ENCODE data around the gene RAP1GAP2.

The RAP1GAP2 gene

DNA sequence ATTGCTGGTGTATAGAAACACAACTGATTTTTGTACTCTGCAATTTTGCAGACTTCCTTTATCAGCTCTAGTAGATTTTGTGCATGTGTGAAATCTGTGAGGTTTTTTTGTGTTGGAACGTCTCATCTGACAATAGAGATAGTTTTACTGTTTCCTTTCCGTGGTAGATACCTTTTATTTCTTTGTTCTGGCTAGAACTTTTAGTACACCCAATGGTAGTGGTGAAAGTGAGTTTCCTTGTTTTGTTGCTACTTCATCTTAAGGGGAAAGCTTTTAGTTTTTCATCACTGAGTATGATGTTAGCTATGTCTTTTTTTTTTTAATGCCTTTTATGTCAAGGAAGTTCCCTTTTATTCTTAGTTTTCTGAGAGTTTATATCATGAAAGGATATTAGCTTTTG lies 149.1 kb downstream of the RAP1GAP2 start:
- Histone ChIP-seq H3K4me2 (peak overlapping the region in 6 of 11 experiments; percentile 51 to 77 (median 64); a peak in 11 of 22 replicates), H3K9ac (no peak overlapping the region), H4K20me1 (peaks cover 38 to 73% (median 53%) of the 10 kb centered on the region in 11 experiments), H3K27me3 (peaks cover 0 to 13% (median 0%) of the 10 kb centered on the region in 11 experiments; a peak in 3 of 22 replicates), H3K27ac (peak overlapping the region in 4 of 11 experiments; percentile 47 to 70 (median 64); a peak in 8 of 22 replicates), H3K4me3 (no peak overlapping the region), H3K36me3 (peaks cover 0 to 45% (median 10%) of the 10 kb centered on the region in 11 experiments; a peak in 11 of 22 replicates), H3K9me3 (replicated peaks in 1 of 11) (no peaks in the 10 kb centered on the region), H3K4me1 (peaks cover 19 to 57% (median 40%) of the 10 kb centered on the region in 10 experiments; a peak in 19 of 20 replicates)
- no peak for TF ChIP-seq Cebpa-rat (IDR thresholded peaks at IDR 0.05)

DNA sequence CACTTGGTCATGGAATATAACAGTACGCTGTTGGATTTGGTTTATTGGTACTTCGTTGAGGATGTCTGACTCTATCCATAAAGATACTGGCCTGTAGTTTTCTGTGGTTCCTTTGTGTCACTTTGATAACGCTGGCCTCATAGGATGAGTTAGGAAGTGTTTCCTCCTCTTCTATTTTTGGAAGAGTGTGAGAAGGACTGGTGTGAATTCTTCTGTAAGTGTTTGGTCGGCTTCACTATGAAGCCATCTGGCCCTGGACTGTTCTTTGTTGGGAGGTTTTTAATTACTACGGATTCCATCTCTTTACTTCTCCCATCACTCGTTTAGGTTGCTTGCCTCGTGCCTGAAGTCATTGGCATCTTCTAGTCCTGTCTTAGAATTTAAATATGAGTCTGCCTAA lies 149.9 kb downstream of the RAP1GAP2 start:
- Histone ChIP-seq H3K27me3 (peaks cover 0 to 17% (median 0%) of the 10 kb centered on the region in 11 experiments; a peak in 4 of 22 replicates), H3K9ac (no peak overlapping the region), H3K4me1 (peaks cover 19 to 52% (median 35%) of the 10 kb centered on the region in 10 experiments; a peak in 19 of 20 replicates), H4K20me1 (peaks cover 40 to 75% (median 55%) of the 10 kb centered on the region in 11 experiments; a peak in 21 of 22 replicates), H3K9me3 (replicated peaks in 1 of 11) (no peaks in the 10 kb centered on the region), H3K4me2 (peak overlapping the region in 5 of 11 experiments; percentile 2 to 51 (median 29); a peak in 6 of 22 replicates), H3K27ac (no peak overlapping the region; a peak in 1 of 22 replicates), H3K4me3 (no peak overlapping the region), H3K36me3 (peaks cover 0 to 42% (median 10%) of the 10 kb centered on the region in 11 experiments; a peak in 10 of 22 replicates)
- no peak for TF ChIP-seq Cebpa-rat (IDR thresholded peaks at IDR 0.05)

DNA sequence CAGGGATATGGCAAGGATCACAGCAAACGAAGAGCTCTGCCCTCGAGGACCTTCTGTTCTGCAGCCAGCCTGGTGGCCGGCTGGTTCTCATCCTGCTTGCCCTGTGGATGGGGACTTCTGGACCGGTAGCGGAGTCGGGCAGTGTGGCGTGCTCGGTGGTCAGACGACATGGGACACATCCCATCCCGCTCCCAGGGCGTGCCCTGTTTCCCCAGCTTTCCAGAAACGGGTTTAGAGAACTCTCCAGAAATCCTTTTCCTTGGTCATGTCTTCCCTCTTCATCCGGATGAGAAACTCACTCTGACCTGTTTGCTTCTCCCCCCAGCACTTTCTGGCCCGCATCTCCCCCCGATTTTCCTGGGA lies 151.3 kb downstream of the RAP1GAP2 start:
- Histone ChIP-seq H3K27ac (no peak overlapping the region), H3K36me3 (peaks cover 0 to 40% (median 10%) of the 10 kb centered on the region in 11 experiments; a peak in 10 of 22 replicates), H3K4me2 (no peak overlapping the region), H3K27me3 (peaks cover 0 to 27% (median 0%) of the 10 kb centered on the region in 11 experiments; a peak in 4 of 22 replicates), H3K4me3 (no peak overlapping the region), H3K4me1 (peaks cover 19 to 40% (median 35%) of the 10 kb centered on the region in 10 experiments; a peak in 19 of 20 replicates), H3K9ac (no peak overlapping the region), H4K20me1 (peaks cover 47 to 86% (median 66%) of the 10 kb centered on the region in 11 experiments; a peak in 21 of 22 replicates), H3K9me3 (replicated peaks in 1 of 11) (no peaks in the 10 kb centered on the region)
- no peak for TF ChIP-seq Cebpa-rat (IDR thresholded peaks at IDR 0.05)

DNA sequence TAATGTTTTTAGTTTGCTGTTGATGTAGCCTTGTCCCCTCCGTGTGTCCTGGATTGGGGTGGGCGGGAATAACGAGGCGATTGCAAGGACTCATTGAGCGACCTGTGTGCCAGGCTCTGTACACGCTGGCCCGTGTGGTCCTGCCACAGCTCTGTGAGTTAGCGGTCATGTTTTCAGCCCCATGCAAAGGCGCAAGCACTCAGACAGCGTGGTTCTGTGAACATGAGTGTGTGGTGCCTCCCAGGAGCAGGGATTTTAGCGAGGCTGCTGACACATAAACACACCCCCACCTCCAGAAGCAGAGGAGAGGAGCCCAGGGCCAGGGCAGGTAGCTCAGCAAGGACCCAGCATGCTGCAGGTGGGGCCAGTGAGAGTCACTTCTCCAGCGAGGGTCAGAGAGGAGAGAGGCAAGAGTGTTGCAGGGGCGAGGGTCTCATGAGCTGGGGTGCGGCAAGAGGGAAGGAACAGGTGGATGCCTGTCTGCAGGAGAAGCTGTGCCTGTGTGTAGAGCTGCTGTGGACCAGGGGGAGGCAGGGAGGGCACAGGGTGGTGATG lies 151.8 kb downstream of the RAP1GAP2 start:
- Histone ChIP-seq H3K27me3 (peaks cover 0 to 32% (median 0%) of the 10 kb centered on the region in 11 experiments; a peak in 4 of 22 replicates), H3K27ac (no peak overlapping the region), H3K4me3 (no peak overlapping the region), H3K4me2 (no peak overlapping the region), H3K9ac (no peak overlapping the region), H3K36me3 (peaks cover 0 to 45% (median 10%) of the 10 kb centered on the region in 11 experiments; a peak in 10 of 22 replicates), H4K20me1 (peaks cover 52 to 88% (median 71%) of the 10 kb centered on the region in 11 experiments; a peak in 21 of 22 replicates), H3K9me3 (replicated peaks in 1 of 11) (no peaks in the 10 kb centered on the region), H3K4me1 (peaks cover 19 to 35% (median 32%) of the 10 kb centered on the region in 10 experiments; a peak in 19 of 20 replicates)
- TF ChIP-seq Cebpa-rat (IDR thresholded peaks at IDR 0.05) = no peak

DNA sequence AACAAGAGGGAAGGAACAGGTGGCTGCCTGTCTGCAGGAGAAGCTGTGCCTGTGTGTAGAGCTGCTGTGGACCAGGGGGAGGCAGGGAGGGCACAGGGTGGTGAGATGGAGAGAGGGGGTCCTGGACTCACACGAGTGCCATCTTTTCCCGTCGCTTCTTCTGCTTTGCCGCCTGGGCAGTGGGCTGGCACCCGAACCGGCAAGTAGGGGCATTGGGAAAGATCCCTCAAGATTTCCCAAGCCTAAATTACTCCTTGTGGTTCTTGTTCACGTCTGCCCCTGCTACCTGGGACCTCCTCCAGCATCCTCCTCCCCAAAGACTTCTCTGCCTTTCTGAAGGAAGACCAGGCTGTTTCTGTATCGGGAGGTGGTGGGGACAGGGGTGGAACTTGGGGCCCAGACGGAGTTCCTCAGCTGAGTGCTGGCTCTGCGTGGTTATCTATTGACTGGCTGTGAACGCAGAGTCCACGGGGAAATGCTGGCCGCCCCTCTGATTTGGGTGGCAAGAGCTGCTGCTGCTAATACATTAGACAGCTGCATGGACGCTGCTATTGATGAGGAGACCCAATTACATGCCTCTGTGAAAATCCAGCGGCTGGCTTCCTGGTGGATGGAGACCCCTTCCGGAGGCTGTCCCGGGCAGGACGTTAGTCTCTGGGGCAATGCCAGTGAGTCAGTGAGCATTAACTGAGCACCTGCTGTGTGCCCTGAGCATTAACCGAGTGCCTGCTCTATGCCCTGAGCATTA lies 152.7 kb downstream of the RAP1GAP2 start:
- no peak overlapping the region for H3K27ac ChIP-seq
- TF ChIP-seq Cebpa-rat (IDR thresholded peaks at IDR 0.05) = no peak
- H3K4me1 ChIP-seq = peaks cover 12 to 27% (median 24%) of the 10 kb centered on the region in 10 experiments; a peak in 19 of 20 replicates
- no peak overlapping the region for H3K4me3 ChIP-seq
- no peaks in the 10 kb centered on the region for H3K9me3 ChIP-seq (replicated peaks in 1 of 11)
- peaks cover 60 to 93% (median 76%) of the 10 kb centered on the region in 11 experiments; a peak in 21 of 22 replicates for H4K20me1 ChIP-seq
- H3K27me3 ChIP-seq = peaks cover 0 to 40% (median 0%) of the 10 kb centered on the region in 11 experiments; a peak in 6 of 22 replicates
- peaks cover 0 to 49% (median 10%) of the 10 kb centered on the region in 11 experiments; a peak in 10 of 22 replicates for H3K36me3 ChIP-seq
- H3K4me2 ChIP-seq = no peak overlapping the region
- no peak overlapping the region for H3K9ac ChIP-seq

DNA sequence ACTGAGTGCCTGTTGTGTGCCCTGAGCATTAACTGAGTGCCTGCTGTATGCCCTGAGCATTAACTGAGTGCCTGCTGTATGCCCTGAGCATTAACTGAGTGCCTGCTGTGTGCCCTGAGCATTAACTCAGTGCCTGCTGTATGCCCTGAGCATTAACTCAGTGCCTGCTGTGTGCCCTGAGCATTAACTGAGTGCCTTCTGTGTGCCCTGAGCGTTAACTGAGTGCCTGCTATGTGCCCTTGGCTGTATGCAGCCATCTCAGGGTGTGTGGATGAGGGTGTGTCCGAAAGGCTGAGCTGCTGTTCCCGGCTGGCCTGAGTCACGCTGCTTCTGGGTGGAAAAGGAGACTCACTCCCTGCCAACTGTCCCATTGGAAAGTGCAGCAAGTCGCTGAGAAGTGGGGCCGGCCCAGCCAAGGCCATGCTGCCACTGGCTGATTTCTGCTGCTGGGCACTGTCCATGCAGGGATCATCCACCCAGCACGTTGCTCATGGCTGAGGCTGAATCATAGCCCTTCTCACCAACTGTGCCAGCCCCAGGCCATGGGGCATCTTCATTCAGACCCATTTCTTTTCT lies 153.3 kb downstream of the RAP1GAP2 start:
- Histone ChIP-seq H3K9me3 (replicated peaks in 1 of 11) (no peaks in the 10 kb centered on the region), H3K36me3 (peaks cover 0 to 49% (median 10%) of the 10 kb centered on the region in 11 experiments; a peak in 10 of 22 replicates), H3K4me1 (peaks cover 5 to 23% (median 19%) of the 10 kb centered on the region in 10 experiments; a peak in 18 of 20 replicates), H3K9ac (no peak overlapping the region), H3K4me3 (no peak overlapping the region), H3K27ac (no peak overlapping the region), H4K20me1 (peaks cover 67 to 93% (median 82%) of the 10 kb centered on the region in 11 experiments; a peak in 21 of 22 replicates), H3K4me2 (no peak overlapping the region), H3K27me3 (peaks cover 0 to 46% (median 0%) of the 10 kb centered on the region in 11 experiments; a peak in 6 of 22 replicates)
- no peak for TF ChIP-seq Cebpa-rat (IDR thresholded peaks at IDR 0.05)

DNA sequence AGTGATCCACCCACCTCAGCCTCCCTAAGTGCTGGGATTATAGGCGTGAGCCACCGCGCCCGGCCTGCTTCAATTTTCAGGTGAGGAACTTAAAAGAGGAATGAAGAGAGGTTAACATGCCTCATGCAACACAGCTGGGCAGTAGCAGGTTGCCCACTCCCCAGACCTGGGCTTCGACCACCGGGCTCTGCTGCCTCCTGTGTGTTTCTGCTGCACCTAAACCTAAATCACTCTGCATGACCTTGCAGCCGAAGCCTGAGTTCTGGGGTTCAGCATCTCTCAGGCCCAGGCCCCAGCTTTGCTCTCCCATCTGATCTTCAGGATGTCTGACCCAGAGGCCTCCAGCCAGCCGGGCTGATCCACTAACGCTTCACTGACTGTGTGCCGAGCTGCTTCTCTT lies 154.6 kb downstream of the RAP1GAP2 start:
- H3K4me1 ChIP-seq = peaks cover 12 to 23% (median 19%) of the 10 kb centered on the region in 10 experiments
- H3K9me3 ChIP-seq (replicated peaks in 1 of 11) = no peaks in the 10 kb centered on the region
- no peak overlapping the region for H3K27ac ChIP-seq
- H3K4me2 ChIP-seq = no peak overlapping the region
- no peak for TF ChIP-seq Cebpa-rat (IDR thresholded peaks at IDR 0.05)
- H3K4me3 ChIP-seq = no peak overlapping the region
- peaks cover 0 to 49% (median 10%) of the 10 kb centered on the region in 11 experiments; a peak in 10 of 22 replicates for H3K36me3 ChIP-seq
- H3K9ac ChIP-seq = no peak overlapping the region
- peaks cover 80 to 98% (median 94%) of the 10 kb centered on the region in 11 experiments; a peak in 21 of 22 replicates for H4K20me1 ChIP-seq
- peaks cover 0 to 58% (median 0%) of the 10 kb centered on the region in 11 experiments; a peak in 6 of 22 replicates for H3K27me3 ChIP-seq

DNA sequence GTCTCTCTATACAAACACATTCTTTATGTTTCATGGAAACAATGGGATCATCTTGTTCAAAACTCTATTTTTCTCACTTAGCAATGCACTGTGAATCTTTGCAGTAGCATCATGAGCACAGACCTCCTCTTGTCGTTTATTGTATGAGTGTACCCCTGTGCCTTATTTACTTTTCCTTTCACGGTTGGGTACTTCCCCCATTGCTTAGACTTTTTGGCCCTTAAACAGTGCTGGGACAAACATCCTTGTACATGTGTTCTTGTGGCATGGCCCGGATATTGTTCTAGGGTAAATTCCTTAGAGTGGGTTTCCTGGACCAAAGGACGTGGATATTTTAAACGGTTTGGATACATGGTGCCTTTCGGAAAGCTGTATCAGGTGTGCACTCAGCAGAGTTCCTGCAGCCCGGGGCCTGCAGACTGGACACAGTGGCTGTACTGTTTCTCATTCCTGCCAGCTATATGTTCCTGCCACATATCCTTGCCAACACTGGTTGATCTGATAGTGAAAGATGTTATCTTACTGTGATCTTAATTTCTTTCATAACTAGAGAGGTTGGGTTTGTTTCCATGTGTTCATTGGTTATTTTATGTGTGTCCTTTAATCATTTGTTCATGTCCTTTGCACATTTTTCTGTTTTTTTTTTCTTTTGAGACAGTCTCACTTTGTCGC lies 156.1 kb downstream of the RAP1GAP2 start:
- H3K4me3 ChIP-seq = no peak overlapping the region
- peaks cover 26 to 31% (median 28%) of the 10 kb centered on the region in 10 experiments for H3K4me1 ChIP-seq
- H3K27ac ChIP-seq = no peak overlapping the region
- no peak overlapping the region for H3K4me2 ChIP-seq
- H3K36me3 ChIP-seq = peaks cover 0 to 39% (median 10%) of the 10 kb centered on the region in 11 experiments; a peak in 10 of 22 replicates
- H3K27me3 ChIP-seq = peaks cover 0 to 72% (median 0%) of the 10 kb centered on the region in 11 experiments; a peak in 6 of 22 replicates
- H4K20me1 ChIP-seq = peaks cover 86 to 98% (median 95%) of the 10 kb centered on the region in 11 experiments; a peak in 21 of 22 replicates
- H3K9ac ChIP-seq = no peak overlapping the region
- no peaks in the 10 kb centered on the region for H3K9me3 ChIP-seq (replicated peaks in 1 of 11)
- TF ChIP-seq Cebpa-rat (IDR thresholded peaks at IDR 0.05) = no peak

Data from BLaER1 treated with 17β-estradiol and CSF1 and Interleukin-3, amounts not matched to agents 10 nM and 100 nM (cell line).